Stimulated activated CD8-positive, alpha-beta memory T cell treated with anti-CD3 and anti-CD28 coated beads, Interleukin-2, amount 100 ng/mL, for 48 hours (primary cell): Measurements from ENCODE around the gene NYNRIN.

Experiments used
- DNase-seq, 2 donors: peaks; one replicate each; pipeline ENCODE4 v3.0.0-alpha.2; 2020; ENCODE audit warnings: low read depth in 2 of 2

The NYNRIN gene

GRCh38 chr14:24415421-24416253 lies 16.8 kb downstream of the NYNRIN start:
- DNase-seq = no peak

GRCh38 chr14:24416254-24416931 lies 17.6 kb downstream of the NYNRIN start:
- no peak for DNase-seq

DNA sequence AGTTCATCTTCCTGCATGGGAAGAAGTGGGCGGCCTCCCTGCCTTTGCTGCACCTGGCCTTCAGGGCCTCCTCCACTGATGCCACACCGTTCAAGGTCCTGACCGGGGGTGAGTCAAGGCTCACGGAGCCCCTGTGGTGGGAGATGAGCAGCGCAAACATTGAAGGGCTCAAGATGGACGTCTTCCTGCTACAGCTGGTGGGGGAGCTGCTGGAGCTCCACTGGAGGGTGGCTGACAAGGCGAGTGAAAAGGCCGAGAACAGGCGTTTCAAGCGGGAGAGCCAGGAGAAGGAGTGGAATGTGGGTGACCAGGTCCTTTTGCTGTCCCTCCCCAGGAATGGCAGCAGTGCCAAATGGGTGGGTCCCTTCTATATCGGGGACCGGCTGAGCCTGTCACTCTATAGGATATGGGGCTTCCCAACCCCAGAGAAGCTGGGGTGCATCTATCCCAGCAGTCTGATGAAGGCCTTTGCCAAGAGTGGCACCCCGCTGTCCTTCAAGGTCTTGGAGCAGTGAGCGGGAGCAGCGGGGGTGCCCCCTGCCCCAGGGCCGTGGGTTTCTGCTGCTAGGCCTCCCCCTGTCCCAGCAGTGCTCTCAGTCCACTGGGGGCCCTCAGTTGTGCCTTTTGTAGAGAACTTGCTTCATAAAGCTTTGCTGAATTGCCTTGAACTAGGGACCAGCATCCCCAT lies 18.3 kb downstream of the NYNRIN start:
- no peak for DNase-seq

- DNase-seq = no peak
These were observed 19.2 kb downstream of the NYNRIN start for GRCh38 chr14:24417832-24418491.

DNA sequence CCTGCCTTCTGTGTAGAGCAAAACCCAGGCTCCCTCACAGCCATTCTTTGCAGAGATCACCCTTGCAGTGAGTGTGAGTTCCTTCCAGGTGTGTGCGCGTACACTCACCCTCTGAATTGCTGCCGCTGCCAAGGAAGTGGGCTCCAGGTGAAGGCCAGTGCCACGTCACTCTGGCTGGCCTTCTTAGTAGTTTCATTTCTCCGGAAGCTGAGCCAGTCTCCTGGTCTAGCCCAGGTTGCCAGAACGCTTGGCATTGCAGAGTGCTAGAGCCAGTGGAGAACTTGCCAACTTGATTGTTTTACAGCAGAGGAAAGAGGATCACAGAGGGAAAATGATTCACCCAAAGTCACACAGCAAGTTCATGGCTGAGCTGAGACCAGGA lies 19.7 kb downstream of the NYNRIN start:
- DNase-seq = no peak

GRCh38 chr14:24422261-24422660 lies 23.5 kb downstream of the NYNRIN start:
- DNase-seq = no peak

DNA sequence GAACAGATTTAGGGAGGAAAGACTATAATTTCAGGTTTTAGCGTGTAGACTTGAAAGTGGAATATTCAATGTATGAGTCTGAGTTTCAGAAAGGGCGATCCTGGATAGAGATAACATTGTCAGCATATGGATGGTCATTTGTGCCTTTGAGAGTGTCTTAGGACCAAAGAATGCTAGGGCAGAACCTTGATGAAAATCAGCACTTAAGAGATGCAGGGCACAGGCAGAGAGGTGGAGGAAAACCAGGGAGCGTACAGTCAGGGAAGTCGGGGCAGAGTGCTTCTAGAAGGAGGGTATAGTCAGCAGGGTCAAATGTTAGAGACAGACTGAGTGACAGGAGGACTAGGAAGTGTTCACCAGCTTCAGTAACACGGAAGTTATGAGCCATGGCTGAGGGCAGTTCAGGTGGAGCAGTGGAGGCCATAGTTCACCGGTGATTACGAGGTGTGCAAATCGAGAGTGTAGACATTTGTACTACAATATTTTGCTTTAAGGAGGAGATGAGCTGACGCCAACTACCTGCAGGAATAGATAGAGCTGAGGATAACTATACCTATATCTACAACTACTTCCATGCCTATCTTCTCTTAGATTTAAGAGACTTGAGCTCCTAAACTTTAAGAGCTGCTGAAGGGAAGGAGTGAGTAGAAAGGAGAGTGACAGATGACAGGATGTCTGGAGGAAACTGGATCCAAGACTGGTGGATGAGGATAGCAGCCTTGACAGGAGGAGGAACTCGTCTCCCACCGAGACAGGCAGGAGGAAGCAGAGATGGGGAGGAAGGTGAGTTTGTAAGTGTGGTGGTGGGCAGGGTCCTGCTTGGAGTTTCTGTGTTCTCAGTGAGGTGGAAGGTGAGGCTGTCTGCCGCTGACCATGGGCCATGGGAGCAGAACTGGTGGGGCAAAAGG lies 24.1 kb downstream of the NYNRIN start:
- no peak for DNase-seq

GRCh38 chr14:24425704-24426103 lies 26.9 kb downstream of the NYNRIN start:
- DNase-seq = no peak

- DNase-seq = no peak
These were observed 27.5 kb downstream of the NYNRIN start for GRCh38 chr14:24426150-24426911.

DNA sequence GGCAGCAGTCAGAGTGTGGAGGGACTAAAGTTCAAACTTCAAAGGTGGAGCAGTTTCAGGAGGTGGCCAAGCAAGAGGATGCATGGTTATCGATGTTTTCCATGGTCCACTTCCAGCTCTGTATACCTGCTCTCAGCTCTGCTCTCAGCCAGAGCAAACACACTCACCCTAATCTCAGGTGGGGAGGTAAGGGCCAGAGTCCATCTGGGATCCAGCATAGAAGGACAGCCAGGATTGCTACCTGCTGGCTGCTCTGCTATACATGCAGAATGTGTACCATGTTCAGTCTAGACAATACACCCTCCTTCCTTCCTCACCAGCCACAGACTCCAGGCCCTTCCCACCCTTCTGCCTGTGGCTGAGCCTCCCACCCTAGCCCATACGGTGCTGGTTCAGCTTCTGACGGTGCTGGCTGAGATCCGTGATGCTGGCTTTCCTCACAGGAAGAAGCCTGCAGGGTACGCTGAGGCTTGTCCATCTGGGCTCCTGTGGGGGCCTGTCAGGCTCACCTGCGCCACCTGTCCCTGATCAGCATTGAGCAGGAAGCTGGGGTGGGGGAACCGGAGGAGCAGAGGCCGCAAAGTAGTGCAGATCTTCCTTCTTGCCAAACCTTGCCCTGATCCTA lies 28.2 kb downstream of the NYNRIN start:
- DNase-seq = no peak

DNA sequence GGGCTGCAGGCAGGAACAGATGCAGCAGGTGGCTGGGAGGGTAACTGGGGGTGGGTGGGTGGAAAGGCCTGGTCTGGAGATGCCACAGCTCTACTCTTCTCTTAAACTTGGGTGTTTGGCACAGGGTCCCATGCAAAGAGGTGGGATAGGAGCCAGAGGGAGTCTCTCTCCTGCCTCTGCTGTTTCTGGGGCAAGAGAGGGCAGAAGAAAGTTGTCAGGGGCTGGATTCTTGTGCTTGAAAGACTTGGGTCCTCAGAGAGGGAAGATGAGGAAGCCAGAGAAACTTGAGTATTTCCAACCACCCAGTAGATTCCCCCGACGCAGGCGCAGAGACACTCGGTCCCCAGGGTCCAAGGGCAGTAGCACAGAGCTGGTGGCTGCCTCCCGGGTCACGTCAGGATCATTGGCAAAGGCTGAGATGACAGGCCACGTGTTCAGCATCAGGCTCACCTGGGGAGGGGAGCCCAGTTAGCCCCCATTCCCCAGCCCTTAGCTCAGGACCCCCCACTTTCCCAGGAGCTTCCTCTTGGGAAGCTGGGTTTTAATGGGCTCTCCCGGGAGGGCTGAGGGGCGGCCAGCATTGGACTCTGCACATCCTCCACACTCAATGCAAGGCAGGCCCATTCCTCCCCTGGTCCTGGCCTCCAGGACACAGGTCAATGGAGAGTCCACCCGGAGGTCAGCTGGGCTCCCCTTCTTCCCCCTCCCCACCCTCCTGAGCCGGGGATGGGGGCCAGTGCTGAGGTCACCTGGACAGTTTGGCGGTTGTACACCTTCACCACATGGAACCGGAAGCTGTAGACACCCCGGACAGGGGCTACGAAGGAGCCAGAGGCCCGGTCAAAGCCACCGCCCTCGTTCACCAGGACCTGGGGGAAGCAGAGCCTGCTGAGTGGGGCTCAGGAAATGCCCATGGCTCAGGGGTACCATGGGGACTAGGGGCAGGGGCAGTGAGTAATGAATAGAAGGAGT lies 29.0 kb downstream of the NYNRIN start:
- DNase-seq = no peak

- DNase-seq = no peak
These were observed 30.0 kb downstream of the NYNRIN start for GRCh38 chr14:24428628-24429394.

DNA sequence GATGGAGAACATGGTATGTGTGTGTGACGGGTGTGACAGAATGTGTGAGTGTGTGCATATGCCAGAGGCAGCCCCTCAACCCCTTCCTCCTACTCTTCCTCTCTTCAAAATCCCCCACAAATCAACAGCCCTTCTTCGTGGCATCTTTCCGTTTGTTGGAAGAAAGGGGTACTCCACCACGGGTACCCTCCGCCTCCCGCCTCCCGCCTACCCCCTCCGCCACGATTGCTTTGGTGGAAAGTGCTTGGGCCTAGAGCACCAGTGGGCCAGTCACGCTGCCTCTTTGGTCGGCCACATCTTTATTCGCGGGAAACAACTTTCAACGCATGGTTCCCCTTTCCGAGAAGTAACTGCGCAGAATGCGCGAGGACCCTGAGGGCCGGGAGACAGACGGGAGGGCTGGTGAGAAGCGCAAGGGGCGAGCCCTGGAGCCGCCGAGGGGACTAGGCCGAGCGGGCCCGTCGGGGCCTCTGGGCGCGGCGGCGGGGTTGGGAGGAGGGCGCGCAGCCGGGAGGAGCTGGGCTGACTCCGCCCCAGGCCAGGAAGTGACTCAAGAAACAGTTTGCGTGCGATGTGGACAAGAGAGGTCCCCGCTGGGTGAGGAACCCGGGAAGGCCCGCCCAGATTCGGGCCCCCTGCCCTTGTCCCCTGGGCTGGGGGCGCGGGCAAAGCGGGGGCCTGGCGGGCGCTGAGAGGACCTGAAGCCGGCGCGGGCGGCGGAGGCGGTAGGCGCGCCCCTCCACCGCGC lies 30.8 kb downstream of the NYNRIN start, which contains the start of the genes CBLN3 and KHNYN:
CBLN3 (minus strand) TSS at position 274 of the 748 bp plus-strand sequence. CDS start 614 bp downstream, outside the sequence.
KHNYN (plus strand) TSS at position 560 of the 748 bp plus-strand sequence. CDS start 777 bp downstream, outside the sequence.
- DNase-seq = peak; percentile 80 to 81

DNA sequence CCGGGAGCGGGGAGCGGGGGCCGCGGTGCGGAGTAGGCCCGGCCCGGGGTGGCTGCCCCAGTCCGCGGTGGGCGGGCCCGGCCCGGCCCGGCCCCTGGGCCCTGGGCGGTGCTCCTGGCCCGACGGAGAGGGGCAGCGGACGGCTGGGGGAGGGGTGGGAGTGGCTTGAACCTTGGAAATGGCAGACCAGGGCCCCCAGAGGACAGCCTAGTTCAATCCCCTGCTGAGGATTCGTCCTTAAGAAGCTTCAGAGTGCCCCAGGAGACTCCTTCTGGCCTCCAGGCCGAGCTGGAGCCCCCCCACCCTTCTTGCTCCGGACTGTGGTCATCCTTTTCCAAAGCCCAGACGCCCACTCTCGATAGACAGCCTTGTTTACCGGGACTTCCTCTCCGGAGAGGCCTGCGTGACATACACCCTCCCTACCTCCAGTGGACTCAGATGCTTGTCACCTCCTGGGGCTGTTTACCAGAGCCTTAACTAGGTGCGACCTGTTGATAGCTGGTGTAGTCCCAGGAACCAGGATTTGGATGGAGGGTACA lies 31.4 kb downstream of the NYNRIN start:
- peak; percentile 47 to 58 for DNase-seq

- DNase-seq = peak; percentile 30 to 53
These were observed 32.1 kb downstream of the NYNRIN start for GRCh38 chr14:24430682-24431568.
